Astrocyte of the spinal cord (primary cell): ENCODE results near the gene PRIM2.
A peak's percentile ranks its signal among the peaks of the same experiment; 100 is the strongest.
"Not testable (repeated sequence)": the region's sequence is repeated elsewhere in the genome, so short reads cannot be mapped to it uniquely, and the experiment has no call there.

Experiments
- DNase-seq: peaks from one replicate; pipeline ENCODE4 v3.0.0; 2011; ENCODE audit warnings: low read depth, low spot score
- H3K4me3 ChIP-seq: 2 replicates; pipeline ENCODE4 v1.5.1; 2011; ENCODE audit warnings: low read depth, mild to moderate bottlenecking, low read length, moderate library complexity
- in situ Hi-C: cut with HindIII; loops from 2 replicates; pipeline ENCODE4 v1.10.0; 2017; ENCODE audit warnings: low sequenced_read_pairs
- TF ChIP-seq, protein P1 (sequence below): IDR thresholded peaks from 2 replicates; pipeline ENCODE4 v1.5.1; 2012; ENCODE audit warnings: low read depth, mild to moderate bottlenecking, low read length, inconsistent platforms

Gene PRIM2, protein sequence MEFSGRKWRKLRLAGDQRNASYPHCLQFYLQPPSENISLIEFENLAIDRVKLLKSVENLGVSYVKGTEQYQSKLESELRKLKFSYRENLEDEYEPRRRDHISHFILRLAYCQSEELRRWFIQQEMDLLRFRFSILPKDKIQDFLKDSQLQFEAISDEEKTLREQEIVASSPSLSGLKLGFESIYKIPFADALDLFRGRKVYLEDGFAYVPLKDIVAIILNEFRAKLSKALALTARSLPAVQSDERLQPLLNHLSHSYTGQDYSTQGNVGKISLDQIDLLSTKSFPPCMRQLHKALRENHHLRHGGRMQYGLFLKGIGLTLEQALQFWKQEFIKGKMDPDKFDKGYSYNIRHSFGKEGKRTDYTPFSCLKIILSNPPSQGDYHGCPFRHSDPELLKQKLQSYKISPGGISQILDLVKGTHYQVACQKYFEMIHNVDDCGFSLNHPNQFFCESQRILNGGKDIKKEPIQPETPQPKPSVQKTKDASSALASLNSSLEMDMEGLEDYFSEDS

DNA sequence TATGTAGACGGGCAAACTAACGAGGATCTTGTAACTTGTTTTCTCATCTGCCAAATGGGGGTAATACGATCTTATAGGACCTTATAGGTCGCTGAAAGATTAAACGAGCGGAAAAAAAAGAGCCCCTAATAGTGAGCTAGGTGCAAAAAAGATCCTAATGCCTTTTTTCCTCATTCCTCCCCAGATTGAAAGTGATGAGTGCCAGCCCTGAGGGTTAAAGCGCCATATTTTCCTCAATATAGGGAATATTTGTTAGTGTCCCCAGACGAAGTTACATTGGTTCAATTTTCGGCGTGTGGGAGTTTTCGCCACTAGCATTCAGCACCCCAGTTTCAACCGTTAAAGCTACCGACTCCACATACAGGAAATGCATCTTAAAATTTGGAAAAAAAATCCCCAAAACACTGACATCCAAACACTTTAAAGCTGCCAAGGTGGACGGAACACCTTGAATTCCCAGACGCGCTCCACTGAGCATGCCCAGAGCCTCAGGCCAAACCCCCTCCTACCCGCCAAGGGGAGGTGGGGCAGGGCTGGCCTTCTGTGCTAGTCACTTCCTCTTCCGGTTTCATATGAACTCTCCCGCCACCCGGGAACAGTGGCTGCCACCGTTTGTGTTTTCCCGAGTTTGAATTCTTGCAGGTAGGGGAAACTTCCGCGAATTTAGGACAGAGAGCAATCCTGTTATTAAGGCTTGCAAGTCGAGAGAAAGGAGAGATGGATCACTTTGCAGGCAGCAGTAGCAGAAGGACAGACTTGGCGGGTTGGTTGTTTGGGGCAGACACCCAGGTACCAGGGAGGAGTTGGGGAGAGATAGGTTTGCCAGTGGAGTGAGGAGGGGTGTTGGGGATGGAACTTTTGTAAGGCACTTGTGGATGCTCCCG lies at the start of gene PRIM2:
Gene PRIM2 (plus strand): TSS at position 571 of the 884 bp plus-strand sequence. CDS start 816 bp downstream, outside the sequence.
- in situ Hi-C loops = no loop called here
- peak; percentile 84 for DNase-seq
- TF ChIP-seq, protein P1, sequence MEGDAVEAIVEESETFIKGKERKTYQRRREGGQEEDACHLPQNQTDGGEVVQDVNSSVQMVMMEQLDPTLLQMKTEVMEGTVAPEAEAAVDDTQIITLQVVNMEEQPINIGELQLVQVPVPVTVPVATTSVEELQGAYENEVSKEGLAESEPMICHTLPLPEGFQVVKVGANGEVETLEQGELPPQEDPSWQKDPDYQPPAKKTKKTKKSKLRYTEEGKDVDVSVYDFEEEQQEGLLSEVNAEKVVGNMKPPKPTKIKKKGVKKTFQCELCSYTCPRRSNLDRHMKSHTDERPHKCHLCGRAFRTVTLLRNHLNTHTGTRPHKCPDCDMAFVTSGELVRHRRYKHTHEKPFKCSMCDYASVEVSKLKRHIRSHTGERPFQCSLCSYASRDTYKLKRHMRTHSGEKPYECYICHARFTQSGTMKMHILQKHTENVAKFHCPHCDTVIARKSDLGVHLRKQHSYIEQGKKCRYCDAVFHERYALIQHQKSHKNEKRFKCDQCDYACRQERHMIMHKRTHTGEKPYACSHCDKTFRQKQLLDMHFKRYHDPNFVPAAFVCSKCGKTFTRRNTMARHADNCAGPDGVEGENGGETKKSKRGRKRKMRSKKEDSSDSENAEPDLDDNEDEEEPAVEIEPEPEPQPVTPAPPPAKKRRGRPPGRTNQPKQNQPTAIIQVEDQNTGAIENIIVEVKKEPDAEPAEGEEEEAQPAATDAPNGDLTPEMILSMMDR = no peak
- peak within 1 kb of the TSS; percentile 67 for H3K4me3 ChIP-seq

DNA sequence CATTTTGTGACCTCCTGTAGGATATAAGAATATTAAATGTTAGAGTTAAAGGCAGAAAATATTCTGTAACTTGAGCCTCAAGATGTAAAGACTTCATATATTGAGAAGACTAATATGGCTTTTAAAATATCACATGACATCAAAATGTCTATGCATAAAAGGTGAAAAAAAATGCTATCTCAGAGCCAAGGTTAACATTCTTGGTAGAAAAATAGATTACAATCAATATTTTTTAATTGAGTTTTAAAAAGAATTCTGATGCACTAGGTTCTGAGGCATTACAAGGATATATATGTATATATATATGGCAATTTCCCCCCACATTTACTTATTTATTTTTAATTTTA lies 49.2 kb upstream of the PRIM2 start:
- no peak for DNase-seq
- in situ Hi-C loops = no loop called here
- TF ChIP-seq, protein P1 = no peak

DNA sequence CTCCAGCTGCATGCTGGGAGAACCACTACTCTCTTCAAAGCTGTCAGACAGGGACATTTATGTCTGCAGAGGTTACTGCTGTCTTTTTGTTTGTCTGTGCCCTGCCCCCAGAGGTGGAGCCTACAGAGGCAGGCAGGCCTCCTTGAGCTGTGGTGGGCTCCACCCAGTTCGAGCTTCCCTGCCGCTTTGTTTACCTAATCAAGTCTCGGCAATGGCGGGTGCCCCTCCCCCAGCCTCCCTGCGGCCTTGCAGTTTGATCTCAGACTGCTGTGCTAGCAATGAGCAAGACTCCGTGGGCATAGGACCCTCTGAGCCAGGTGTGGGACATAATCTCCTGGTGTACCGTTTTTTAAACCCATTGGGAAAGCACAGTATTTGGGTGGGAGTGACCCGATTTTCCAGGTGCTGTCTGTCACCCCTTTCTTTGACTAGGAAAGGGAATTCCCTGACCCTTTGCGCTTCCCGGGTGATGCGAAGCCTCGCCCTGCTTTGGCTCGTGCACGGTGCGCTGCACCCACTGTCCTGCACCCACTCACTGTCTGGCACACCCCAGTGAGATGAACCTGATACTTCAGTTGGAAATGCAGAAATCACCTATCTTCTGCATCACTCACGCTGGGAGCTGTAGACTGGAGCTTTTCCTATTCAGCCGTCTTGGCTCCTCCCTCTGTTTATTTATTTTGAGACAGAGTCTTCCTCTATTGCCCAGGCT lies 43.2 kb upstream of the PRIM2 start:
- H3K4me3 ChIP-seq, in situ Hi-C loops, DNase-seq: not testable (repeated sequence)

More for the DNA sequence above, 49.2 kb upstream of the PRIM2 start:
- H3K4me3 ChIP-seq = no peak overlapping the region

DNA sequence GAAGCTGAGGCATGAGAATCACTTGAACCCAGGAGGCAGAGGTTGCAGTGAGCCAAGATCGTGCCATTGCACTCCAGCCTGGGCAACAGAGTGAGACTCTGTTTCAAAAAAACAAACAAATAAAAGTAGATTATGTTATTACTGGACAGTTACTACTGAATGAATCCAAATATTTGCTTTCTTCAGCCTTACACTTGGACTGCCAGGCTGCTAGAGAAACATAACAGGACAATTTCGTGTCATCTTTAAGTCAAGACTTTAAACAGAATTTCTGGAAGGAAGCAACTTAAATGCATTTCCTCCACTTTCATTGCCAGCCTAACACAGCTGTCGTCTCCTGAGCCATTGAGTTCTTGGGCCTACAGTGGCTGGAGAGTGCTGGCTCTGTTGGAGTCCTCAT lies 42.0 kb upstream of the PRIM2 start:
- no peak for DNase-seq
- TF ChIP-seq, protein P1 = no peak
- no peak overlapping the region for H3K4me3 ChIP-seq
- in situ Hi-C loops = no loop called here

DNA sequence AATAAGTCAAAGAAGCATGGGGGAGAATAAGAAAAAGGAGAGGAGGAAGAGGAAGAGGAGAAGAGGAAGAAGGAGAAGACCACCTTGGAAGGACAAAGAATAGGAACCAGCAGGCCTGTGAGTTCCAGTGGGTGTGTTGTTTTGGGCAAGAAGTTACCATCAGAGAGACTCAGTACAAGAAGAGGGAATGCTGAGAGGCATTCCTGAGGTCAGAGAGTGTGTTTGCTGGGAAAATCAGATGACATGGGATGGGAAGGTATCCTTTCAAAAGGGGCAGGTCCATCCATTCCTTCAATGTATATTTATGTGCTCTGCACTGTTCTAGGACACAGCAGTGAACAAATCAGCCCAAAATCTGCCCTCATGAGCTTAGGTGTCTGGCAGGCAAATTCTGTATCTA lies 40.5 kb upstream of the PRIM2 start:
- no peak for DNase-seq
- in situ Hi-C loops = no loop called here
- TF ChIP-seq, protein P1 = no peak
- no peak overlapping the region for H3K4me3 ChIP-seq

DNA sequence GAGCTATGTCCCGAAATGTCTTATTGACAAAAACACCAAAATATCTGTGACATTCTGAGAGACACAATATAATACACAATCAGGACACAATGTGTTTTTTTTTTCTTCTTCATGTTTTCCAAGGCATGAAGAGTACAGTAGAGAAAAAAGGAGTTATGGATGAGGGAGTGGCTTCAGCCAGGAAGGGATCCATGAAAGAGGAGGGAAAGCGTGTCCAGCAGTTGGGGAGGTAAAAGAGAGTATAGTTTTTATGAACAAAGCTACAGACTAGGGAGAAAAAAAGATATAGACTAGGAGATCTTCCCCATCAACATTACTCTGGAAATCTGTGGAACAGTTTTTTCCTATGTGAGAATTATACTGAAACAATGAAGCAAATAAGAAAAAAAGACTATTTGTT lies 38.9 kb upstream of the PRIM2 start:
- H3K4me3 ChIP-seq = no peak overlapping the region
- in situ Hi-C loops = no loop called here
- TF ChIP-seq, protein P1 = no peak
- no peak for DNase-seq
